GM18873 (cell line): ENCODE data around the gene FMO5.
"Not testable (repeated sequence)": the region's sequence is repeated elsewhere in the genome, so short reads cannot be mapped to it uniquely, and the experiment has no call there.

ENCODE experiments used
- ATAC-seq: cut with Tn5 transposase; IDR thresholded peaks from one replicate; pipeline ENCODE4 v1.9.1; 2021; ENCODE audit warnings: mild to moderate bottlenecking, moderate library complexity, moderate number of reproducible peaks; ENCODE audit not compliant: unreplicated experiment, low FRiP score

The FMO5 gene

GRCh38 chr1:147209825-147210821, 15.0 kb downstream of the FMO5 start:
- no peak for ATAC-seq

DNA sequence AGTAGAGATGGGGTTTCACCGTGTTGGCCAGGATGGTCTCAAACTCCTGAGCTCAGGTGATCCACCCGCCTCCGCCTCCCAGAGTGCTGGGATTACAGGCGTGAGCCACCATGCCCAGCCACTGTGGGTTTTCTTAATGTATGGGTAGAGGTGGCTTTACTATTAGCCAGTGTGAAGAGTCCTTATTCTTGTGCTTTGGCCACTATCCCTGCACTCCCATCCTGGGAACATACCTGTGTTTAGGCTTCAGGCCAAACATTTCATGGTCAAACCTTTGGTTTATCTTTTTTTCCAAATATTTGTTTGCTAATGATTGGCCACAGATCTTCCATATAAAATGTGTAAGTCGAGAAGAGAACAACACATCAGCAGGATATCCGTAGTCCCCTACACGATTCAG, 16.5 kb downstream of the FMO5 start:
- ATAC-seq = no peak

DNA sequence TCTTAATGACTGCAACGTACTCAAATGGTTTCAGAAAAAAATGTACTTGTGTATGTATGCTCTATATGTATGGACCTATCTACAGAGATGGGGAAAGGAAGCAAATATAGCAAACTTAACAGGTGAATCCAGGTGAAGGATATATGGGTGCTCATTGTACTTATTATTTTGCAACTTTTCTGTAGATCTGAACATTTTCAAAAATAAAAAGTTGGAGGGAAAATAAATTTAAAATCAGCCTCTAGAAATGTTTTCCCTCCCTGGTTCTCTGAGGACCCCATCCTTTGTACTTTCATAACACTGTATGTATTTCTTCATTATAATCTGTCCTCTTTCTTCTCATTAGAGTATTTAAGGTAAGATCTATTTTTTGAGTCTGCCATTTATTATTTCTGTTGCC, 17.9 kb downstream of the FMO5 start:
- ATAC-seq = no peak

DNA sequence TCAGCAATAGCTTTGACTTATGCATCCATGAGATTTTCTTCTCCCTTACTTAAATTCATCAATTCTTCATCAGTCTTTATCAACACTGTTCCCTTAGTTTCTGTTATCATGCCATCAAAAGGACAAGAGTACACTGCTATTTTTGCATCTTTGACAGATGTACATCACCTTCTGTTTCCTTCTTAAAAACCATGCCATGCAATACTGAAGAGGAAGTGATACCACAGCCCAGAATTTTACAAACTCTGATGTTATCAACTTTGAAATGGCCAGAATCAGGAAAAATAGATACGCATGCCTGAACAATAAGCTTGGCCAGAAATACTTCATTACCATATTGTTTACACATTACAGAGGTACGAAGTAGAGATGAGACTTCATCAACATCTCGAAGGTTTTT, 21.1 kb downstream of the FMO5 start:
- ATAC-seq = no peak

DNA sequence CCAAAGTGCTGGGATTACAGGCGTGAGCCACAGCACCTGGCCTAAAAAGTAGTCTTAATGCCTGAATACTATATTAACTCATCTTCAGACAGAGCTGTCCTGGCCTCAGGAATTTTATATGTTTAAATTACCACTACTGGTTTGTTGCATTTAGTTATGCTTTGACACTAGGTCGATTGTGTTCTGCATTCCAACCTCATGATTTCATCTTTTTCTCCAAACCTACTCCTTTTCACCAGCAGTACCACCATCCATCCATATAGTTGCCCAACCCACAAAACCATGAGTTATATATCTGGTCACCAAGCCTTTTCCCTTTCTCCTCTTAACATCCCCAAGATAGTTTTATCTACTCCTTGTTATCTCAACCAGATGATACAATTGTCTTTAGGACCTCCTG, 22.6 kb downstream of the FMO5 start:
- ATAC-seq = no peak

DNA sequence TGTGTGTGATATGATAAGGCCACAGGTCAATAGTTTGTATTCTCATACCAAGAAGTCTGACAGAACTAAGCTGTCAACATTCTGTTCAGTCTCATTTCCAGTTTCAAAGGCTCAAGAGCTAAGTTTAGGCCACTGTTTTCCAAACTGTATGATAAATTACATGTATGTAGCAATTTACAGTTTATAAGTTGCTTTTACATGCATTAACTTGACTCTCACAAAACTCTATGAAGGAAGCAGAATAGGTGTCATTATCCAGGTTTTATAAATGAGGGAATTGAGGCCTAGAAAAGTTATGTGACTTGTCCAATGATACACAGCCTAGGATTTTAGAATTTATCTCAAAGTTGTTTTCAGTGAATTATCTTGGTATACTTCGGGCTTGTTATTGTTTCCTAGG, 23.4 kb downstream of the FMO5 start:
- no peak for ATAC-seq

DNA sequence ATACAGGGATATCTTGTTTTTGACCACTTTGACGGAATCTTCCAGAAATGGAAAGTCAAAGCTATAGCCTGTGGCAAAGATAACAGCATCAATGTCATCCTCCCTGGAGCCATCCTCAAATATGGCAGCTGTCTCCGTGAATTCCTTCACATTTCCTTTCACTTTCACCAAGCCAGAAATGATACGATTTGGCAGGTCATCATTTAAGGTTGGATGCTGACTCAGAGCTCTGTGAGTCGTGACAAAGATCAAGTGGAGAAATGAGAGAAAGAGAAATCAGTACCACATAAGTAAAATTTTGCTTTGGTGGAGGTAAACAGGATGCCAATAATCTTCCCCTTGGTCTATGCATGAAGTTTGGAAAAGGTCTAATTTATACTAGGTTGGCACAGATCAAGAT, 23.9 kb downstream of the FMO5 start:
- no peak for ATAC-seq

GRCh38 chr1:147197324-147197723, 27.8 kb downstream of the FMO5 start:
- not testable (repeated sequence) for ATAC-seq

DNA sequence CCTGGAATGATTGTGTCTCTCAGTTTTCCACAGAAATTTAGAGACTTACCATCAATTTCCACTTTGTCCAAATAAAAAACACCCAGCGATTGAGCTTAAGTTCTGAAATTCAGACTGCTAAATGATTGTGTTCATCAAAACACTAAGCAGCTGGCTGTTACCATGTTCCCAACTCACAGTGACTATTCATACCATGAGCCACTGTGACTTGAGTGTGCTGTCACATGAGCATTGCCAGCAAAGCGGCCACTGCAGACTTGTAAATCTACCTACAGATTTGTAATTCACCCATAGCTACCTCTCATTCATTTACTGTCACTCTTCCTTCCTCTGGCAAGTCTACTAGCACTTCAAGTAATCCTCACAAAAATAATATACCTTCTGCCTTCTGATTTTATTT, 35.6 kb downstream of the FMO5 start:
- ATAC-seq = no peak

GRCh38 chr1:147185432-147185831, 39.7 kb downstream of the FMO5 start:
- no peak for ATAC-seq

DNA sequence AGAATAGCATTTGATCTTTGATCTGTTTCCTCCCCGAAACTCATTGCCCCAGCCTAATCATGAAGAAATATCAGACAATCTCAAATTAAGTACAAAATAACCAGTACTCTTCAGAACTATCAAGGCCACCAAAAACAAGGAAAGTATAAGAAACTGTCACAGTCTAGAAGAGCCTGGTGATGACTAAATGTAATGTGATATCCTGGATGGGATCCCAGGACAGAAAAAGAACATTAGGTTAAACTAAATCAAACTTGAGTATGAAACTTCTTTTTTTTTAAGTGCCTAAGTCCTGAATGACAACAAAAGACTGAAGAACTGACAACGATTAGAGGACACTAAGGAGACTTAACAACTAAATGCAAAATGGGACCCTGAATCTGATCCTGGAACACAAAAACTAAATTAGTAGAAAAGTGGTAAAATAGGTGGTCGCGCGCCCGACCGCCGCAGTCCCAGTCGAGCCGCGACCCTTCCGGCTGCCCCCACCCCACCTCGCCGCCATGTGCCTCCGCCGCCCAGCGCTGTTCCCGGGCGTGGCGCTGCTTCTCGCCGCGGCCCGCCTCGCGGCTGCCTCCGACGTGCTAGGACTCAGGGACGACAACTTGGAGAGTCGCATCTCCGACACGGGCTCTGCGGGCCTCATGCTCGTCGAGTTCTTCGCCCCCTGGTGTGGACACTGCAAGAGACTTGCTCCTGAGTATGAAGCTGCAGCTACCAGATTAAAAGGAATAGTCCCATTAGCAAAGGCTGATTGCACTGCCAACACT, 47.3 kb downstream of the FMO5 start:
- ATAC-seq = no peak

GRCh38 chr1:147172168-147173016, 52.7 kb downstream of the FMO5 start, which contains the start of gene PRKAB2:
Gene PRKAB2 (minus strand): TSS chr1:147172470. CDS start chr1:147172144, 326 bp downstream.
- peak; percentile 76 for ATAC-seq

DNA sequence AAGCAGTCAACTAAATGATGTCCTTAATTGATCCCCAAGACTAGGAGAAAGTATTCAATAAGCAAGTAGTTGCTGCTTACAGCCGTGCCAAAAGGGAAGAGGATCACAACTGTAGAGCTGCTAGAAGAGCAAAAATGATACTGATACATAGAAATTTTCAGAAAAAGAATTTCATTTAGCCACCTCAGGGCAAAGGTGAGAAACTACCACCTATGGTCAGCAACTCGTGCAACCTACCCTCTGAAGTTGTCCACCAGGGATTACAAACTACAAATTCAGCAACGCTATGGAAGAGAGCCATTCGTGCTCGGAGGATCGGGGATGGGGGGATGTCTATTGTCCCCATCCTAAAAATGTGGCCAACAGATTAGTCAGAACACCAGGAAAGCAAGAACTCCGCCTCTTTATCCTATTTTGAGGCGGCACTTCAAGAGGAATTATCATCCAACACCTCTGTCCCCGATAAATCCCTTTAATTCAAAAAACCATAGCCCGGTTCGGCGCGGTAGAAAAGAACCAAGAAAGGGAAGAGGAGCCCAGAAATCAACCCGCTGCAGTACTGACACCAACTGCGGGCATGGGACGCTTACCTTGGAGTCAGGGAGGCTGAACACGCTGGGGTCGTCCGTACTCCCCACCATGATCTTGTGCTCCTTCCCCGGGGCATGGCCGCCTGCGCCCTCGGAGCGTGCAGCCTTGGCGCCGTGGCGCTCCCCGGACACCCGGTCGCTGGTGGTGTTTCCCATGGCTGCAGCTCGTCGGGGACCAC, 53.6 kb downstream of the FMO5 start:
- ATAC-seq = no peak

DNA sequence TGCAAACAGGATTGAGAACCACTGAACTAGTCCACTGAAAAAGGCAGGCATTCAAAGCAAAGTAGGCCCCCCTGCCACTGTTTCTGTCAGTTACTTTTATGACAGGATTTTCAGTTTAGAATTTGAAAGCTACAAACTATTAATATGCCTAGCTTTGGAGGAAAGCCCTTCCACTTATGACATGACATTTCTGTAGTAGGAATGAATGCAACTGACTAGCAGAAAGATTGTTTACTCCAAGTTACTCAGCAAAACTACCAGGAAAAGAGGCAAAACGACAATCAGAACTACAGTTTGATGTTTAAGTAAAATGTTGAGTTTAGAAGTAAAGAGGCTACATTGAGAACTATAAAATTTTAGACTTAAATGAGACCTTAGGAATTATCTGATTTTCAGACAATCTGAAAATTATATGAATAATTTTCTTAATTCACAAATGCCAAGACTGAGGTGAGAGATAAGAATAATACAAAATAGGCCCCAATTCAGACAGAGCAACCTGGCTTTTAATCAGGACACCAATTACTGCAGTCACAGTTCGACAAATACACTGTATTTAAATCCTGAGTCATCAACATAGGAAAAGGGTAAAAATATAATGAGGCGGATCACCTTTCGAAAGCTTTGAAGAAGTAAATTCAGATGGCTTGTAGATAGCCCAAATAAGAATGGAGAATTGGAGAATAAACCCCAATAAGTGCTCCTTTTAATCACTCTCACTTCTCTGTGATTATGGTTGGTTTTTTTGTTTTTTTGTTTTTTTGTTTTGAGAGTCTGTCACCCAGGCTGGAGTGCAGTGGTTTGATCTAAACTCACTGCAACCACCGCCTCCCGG, 55.1 kb downstream of the FMO5 start:
- no peak for ATAC-seq

GRCh38 chr1:147169171-147169570, 56.0 kb downstream of the FMO5 start:
- ATAC-seq = no peak

DNA sequence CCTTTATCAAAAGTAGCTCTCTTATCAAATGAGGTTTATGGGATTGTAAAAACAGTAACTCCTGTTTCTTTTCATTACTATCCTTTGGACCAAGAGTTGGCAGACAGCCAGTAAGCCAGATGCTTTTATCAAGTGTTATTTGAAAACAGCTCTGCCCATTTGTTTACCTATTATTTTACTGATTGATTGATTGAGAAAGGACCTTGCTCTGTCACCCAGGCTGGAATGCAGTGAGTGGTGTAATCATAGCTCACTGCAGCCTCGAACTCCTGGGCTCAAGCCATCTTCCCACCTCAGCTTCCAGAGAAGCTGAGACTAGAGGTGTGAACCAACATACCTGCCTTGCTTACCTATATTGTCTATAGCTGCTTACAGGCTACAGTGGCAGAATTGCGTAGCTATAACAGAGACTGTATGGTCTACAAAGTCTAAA, 56.5 kb downstream of the FMO5 start:
- ATAC-seq = no peak

DNA sequence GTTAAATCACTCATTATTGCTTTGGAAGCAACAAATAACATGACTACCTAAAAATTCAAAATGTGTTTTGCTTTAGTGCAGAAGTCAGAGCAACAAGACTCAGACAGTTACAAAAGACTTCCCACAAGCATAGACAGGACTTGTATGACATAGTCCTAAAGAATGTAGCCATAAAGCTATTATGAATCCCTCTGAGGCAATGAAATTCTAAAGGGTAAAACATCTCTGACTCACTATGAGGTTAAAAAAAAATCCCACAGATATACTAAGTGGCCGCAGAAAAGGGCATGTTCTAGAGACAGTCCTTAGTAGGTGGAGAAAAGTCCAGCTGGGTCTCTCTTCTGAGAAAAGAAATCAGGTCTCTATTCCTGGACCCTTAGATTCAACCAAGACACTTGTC, 57.8 kb downstream of the FMO5 start:
- no peak for ATAC-seq

DNA sequence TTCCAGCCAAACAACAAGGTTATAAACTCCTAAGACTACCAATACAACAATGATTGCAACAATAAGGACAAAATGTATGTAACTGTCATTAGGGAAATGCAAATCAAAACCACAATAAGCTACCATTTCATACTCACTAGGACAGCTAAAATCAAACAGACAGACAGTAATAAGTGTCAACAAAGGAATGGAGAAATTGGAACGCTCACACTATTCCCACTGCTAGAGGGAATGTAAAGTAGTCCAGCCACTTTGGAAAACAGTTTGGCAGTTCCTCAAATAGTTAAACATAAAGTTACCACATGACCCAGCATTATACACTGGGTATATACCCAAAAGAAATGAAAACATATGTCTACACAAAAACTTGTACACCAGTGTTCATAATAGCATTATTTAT, 62.1 kb downstream of the FMO5 start:
- ATAC-seq = no peak

DNA sequence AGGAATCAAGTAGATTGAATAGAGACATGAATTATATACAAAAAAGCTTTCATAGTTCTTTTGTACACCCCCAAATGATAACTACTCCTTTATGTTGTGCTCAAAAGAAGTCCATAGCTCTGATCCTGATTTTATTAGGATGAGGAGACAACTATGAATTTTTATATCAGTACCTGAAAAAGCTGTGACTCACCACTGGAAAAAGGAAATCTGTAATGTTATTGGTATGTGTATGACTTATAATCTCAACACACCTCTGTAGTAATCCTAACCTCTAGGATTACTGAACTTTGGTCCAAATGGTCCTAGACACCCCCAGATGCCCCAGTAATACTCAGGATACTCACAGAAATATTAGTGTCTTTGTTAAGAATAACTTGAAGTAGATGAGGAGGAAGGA, 63.0 kb downstream of the FMO5 start:
- ATAC-seq = no peak
